ENCODE results near the gene PLXNB2.

GRCh38 chr22:50326225-50326955, 18.9 kb upstream of the PLXNB2 start:
- TF ChIP-seq CTCF (IDR thresholded peaks at IDR 0.05; ENCODE audit: low read depth, low read length, poor library complexity, severe bottlenecking) (no peak), EZH2phosphoT487 (IDR thresholded peaks at IDR 0.05; ENCODE audit: borderline replicate concordance, low read length) (no peak)
